HG03196 (cell line): ENCODE measurements around the gene PALM2AKAP2.
"Not testable (repeated sequence)": the region's sequence is repeated elsewhere in the genome, so short reads cannot be mapped to it uniquely, and the experiment has no call there.

Source experiments
- ATAC-seq: cut with Tn5 transposase; IDR thresholded peaks from one replicate; pipeline ENCODE4 v1.9.1; 2021; ENCODE audit not compliant: unreplicated experiment

PALM2AKAP2 gene

GRCh38 chr9:109802491-109802890 lies 22.5 kb downstream of the PALM2AKAP2 start:
- ATAC-seq, result no peak

GRCh38 chr9:109805050-109805449 lies 25.1 kb downstream of the PALM2AKAP2 start:
- ATAC-seq, result no peak

DNA sequence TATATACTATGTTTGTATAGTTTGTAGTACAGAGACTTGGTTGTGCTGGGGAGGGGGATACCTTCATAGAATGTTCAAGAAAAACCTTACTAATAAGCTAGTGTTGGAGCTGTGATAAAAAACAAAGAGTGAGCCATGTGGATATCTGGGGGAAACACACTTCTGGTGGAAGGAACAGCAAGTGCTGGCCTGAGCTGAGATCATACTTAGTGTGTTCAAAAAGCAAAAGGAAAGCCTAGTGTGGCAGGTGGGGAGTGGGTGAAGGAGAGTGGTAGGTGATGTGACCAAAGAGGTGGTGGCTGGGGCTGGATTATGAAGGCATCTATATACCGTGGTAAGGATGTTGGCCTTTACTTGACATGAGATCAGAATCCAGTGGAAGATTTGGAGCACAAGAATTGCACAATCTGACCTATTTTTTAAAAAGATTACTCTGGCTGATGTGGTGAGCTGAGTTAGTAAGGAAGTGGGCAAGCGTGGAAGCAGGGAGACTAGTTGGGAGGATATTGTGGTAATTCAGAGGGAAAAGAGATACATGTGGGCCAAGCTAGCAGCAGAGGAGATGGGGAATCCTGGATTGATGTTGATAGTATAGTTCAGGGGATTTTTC lies 26.6 kb downstream of the PALM2AKAP2 start:
- no peak for ATAC-seq

- no peak for ATAC-seq
Measured at GRCh38 chr9:109811876-109812275, 31.9 kb downstream of the PALM2AKAP2 start.

GRCh38 chr9:109812331-109812730 lies 32.3 kb downstream of the PALM2AKAP2 start:
- ATAC-seq, result no peak

DNA sequence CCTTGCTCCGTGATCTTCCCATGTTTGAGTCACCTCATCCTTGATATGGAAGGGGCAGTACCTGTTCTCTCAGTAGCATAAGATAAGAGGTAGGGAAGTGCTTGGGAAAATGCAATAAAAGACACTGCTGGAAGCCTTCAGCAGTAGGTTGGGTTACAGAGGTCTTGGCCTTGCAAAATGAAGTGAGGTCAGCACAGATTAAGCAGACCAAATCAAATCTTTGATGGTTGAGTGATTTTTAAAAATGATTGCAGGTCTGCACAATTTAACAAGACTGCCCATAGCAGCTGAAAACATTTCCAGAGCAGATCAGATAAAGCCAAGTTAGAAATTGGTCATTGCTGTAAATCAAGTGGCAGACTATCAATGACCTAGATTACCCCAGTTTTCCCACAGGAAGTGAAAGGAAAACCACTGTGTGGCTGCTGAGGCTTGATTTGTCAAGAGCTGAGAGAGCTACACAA lies 32.9 kb downstream of the PALM2AKAP2 start:
- ATAC-seq, result no peak

DNA sequence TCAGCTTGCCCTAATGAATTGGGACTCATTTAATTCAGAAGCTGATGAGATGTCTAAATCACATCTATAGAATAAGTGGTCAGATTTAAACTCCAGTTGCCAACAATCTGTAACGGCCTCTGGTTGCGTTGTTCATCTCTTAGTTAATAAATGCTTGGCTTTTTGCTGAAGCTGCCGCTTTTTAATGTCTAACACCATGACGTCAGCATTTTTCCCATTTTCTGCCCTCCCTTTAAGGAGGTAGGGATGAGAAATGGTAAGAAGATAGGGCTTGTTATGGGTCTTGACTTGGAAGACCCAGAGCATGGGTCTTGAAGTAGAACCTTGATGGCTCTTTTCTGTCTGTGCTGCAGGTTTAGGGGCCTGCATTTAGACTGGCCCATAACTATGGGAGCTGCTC lies 33.3 kb downstream of the PALM2AKAP2 start:
- no peak for ATAC-seq

- no peak for ATAC-seq
Measured at GRCh38 chr9:109813829-109814228, 33.8 kb downstream of the PALM2AKAP2 start.

DNA sequence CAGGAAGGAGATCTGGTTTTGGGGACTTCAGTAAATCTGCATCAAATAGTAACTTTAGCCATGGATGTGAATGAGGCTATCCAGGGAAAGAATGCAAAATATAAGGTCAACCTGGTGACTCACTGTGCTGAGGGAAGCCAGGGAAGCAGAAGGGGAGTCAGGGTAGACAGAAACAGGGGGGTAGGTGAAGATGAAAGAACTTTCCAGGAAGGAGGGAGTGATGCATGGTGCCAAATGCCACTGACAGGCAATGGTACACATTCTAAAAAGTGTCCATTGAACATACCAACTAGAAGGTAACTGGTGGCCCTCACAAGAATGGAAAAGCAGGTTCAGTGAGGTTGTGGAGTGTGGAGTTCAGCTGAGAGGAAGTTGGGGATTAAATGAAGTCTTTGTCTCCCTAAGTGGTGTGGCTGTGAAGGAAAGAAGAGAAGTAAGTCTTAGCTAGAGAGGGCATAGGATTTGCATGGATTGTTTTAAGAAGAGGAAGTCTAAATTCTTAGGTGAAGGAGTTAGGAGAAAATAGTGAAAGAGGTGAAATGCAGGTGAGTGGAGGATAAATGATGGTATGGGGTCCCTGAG lies 35.5 kb downstream of the PALM2AKAP2 start:
- ATAC-seq, result no peak

- ATAC-seq, result no peak
Measured at GRCh38 chr9:109816490-109816889, 36.5 kb downstream of the PALM2AKAP2 start.

- no peak for ATAC-seq
Measured at GRCh38 chr9:109817146-109817845, 37.3 kb downstream of the PALM2AKAP2 start.

DNA sequence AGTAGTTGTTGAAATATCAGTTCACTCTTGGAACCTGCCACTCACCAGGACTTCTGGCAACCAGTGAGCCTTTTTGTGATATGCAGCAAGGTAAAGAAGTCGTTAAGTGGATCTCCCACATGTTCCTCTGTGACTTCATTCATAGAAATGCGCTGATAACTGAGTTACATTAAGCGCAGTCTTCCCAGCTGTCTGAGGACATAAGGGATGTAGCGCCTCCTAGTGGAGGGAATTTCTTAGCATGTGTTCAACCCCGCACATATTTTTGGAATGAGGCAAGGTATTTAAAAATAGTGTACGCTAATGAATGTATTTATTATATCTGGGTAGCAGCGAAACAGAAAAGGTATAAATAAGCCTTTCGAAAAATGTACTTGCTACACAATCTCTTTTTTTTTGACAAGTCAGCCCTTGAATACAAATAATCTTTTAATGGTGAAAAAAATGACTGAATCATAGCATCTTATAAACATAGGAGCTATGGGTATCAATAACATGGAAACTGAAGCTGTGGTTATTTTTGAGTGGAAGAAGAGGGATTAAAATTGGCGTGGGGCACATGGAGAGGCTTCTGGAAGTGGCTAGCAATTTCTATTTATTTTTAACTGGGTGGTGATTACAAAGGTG lies 38.0 kb downstream of the PALM2AKAP2 start:
- ATAC-seq, result no peak

DNA sequence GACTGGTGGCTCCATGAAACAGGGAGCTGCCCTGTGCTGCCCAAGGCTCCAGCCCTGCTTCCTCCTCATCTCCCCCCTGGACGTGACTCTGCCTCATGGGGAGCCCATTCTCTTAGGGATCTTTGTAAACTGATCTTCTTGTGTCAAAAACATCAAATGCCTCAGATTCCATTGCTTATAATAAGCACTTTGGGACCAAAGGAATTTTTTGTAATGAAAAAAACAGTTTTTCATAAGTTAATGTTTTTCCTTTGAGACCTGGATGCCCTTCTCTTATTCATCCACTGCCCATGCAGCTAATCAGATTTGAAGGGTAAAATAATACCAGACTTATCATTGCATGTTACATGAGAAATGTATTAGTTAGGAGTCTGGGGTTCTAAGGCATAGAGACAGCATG lies 41.7 kb downstream of the PALM2AKAP2 start:
- ATAC-seq, result no peak

GRCh38 chr9:109825383-109825782 lies 45.4 kb downstream of the PALM2AKAP2 start:
- ATAC-seq, result not testable (repeated sequence)

- ATAC-seq, result no peak
Measured at GRCh38 chr9:109826559-109826958, 46.6 kb downstream of the PALM2AKAP2 start.

DNA sequence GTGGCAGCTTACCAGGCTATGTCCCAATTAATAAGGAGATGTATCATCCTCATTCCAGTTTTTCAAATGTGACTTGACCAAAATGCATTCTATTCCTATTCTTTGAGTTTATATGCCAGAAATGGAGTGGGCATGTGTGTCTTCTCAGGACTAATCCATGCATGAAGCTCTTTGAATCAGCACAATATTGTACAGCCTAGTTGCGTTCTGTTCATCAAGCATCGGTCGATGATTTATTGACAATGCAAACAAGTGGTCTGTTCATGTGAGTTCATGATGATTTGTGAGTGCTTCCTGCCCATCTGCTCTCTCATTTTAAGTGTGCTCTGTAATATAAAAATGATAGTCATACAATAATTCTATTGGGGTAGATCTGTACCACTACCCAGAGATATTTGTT lies 48.3 kb downstream of the PALM2AKAP2 start:
- ATAC-seq, result no peak
